Measurements from ENCODE around the gene PBXIP1.

Gene PBXIP1

DNA sequence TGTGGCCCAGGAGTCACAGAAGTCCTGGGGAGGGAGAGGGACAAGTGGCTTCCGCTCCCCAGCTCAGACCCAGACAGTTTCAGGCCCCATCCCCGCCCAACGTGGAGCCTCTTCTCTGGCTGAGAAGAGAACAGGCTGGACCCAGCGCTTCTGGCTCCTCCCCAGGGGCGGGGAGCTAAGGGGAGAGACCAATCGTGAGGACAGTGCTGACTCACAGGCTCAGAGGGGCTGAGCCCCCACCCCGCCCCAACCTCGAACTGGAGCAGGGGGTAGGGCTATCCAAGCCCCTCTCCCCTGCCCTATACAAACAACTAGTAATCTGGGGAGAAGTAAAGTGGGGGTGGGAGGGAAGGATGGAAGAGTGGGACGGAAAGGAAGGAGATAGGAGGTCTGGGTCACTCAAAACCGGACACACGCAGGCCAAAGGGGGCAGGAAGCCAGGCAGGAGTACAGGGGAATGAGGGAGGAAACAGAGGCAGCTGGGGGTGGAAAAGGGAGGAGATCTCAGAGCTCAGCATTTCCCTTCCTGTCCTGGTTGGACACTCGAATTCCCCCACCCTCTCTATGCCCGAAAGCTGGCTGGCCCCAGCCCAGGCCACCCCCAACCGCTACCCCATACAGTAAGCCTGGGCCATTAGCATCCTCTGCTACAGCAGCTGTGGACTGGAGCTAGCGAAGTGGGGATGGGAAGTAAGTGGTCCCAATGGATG, 14.9 kb upstream of the PBXIP1 start, which contains the start of gene SHC1:
Gene SHC1, minus strand, starts transcription at position 117 of the 710 bp plus-strand sequence. CDS start 221 bp downstream, outside the sequence.
- peak within 1 kb of the TSS; percentile 72 for H3K4me3 ChIP-seq (replicated peaks; ENCODE audit: low read depth, low read length)
- no peak for TF ChIP-seq CTCF (IDR thresholded peaks at IDR 0.05; ENCODE audit: low read depth, low read length, missing control alignments)
- peak; percentile 84 for DNase-seq (ENCODE audit: extremely low read depth, low read depth)

GRCh38 chr1:154969860-154970452, 14.1 kb upstream of the PBXIP1 start:
- DNase-seq (ENCODE audit: extremely low read depth, low read depth) = no peak
- TF ChIP-seq CTCF (IDR thresholded peaks at IDR 0.05; ENCODE audit: low read depth, low read length, missing control alignments) = no peak
- peak overlapping the region; percentile 72 for H3K4me3 ChIP-seq (replicated peaks; ENCODE audit: low read depth, low read length)

- TF ChIP-seq CTCF (IDR thresholded peaks at IDR 0.05; ENCODE audit: low read depth, low read length, missing control alignments) = no peak
- H3K4me3 ChIP-seq (replicated peaks; ENCODE audit: low read depth, low read length) = peak overlapping the region; percentile 72
- no peak for DNase-seq (ENCODE audit: extremely low read depth, low read depth)
Measured at GRCh38 chr1:154969246-154969645, 13.3 kb upstream of the PBXIP1 start.

DNA sequence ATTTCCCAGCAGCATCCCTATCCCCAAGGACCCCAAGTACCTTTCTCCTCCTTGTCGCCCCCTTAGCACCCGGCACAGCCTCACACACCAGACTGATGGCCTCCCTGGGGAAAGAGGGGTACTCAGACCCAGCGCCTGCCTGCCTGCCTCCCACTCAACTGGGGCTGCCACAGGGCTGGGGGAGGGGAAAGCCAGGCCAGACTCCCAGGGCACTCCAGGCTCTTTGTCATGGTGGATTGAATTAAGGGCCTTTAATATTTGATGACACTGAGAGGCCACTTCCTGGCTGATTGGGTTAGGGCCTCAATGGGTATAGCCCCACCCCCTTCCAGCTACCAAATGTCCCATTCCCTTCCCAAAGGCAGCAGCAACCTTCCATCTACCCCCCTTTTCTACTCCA, 12.8 kb upstream of the PBXIP1 start:
- peak overlapping the region; percentile 72 for H3K4me3 ChIP-seq (replicated peaks; ENCODE audit: low read depth, low read length)
- no peak for TF ChIP-seq CTCF (IDR thresholded peaks at IDR 0.05; ENCODE audit: low read depth, low read length, missing control alignments)
- no peak for DNase-seq (ENCODE audit: extremely low read depth, low read depth)

DNA sequence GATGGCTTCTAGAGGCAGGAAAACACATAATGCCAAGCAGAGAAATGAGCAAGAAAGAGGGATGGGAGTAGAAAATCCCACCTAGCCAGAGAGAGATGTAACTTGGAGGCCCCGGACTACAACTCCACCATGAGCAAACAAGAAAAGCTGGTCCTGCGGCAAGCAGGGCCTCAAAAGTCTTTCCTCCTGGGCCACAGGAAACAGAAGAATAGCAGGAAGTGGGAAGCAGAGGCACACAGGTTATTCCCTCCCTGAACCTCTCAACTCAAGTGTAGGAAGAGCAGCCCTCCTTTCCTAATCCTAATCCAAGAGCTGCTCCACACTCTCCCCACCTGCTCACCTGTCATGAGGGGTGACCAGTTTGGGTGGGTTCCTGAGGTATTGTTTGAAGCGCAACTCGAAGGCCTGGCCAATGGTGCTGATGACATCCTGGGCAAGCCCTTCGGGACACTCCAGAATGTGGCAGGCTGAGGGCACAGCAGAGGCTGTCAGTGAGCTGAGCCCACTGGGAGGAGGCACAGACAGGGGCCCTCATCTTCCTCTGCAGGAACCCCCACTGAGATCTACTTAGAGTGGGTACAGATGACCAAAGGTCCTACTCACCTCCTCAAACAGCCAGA, 11.5 kb upstream of the PBXIP1 start:
- DNase-seq (ENCODE audit: extremely low read depth, low read depth) = no peak
- TF ChIP-seq CTCF (IDR thresholded peaks at IDR 0.05; ENCODE audit: low read depth, low read length, missing control alignments) = no peak
- H3K4me3 ChIP-seq (replicated peaks; ENCODE audit: low read depth, low read length) = no peak overlapping the region

- TF ChIP-seq CTCF (IDR thresholded peaks at IDR 0.05; ENCODE audit: low read depth, low read length, missing control alignments) = no peak
- no peak for DNase-seq (ENCODE audit: extremely low read depth, low read depth)
Measured at GRCh38 chr1:154966111-154966510, 10.2 kb upstream of the PBXIP1 start.

More at GRCh38 chr1:154966111-154966510, 10.2 kb upstream of the PBXIP1 start:
- no peak overlapping the region for H3K4me3 ChIP-seq (replicated peaks; ENCODE audit: low read depth, low read length)
